Neural cell (in vitro differentiated cells): ENCODE data around the gene FLOT1. TPM values are rescaled to one million over a fixed set of nuclear protein-coding genes. Genes with fewer than 3 reads are reported as not detected.
"Not testable (repeated sequence)": the region's sequence is repeated elsewhere in the genome, so short reads cannot be mapped to it uniquely, and the experiment has no call there.

Source experiments
- H2AFZ ChIP-seq: fragments of 200-600, 300-800 bp; sonication (generic), shearing (Covaris generic); 2 replicates; pipeline ENCODE4 v1.6.0; 2014; ENCODE audit warnings: low read depth, mild to moderate bottlenecking, antibody characterized with exemption, low read length, moderate library complexity
- H3F3A ChIP-seq: fragments of 200-600 bp; shearing (Covaris generic); 2 replicates; pipeline ENCODE4 v1.6.1; 2016; ENCODE audit warnings: mild to moderate bottlenecking, moderate library complexity, mixed read lengths, antibody characterized with exemption, low read length; ENCODE audit not compliant: insufficient read depth, poor library complexity, severe bottlenecking
- H3K27ac ChIP-seq: fragments of 200-600, 300-800 bp; sonication (generic), shearing (Covaris generic); 2 replicates; pipeline ENCODE4 v1.5.1; 2014; ENCODE audit warnings: mild to moderate bottlenecking, low read length, moderate library complexity
- H3K27me3 ChIP-seq: fragments of 300-800, 200-600 bp; sonication (generic), shearing (Covaris generic); 2 replicates; pipeline ENCODE4 v1.6.0; 2014; ENCODE audit warnings: mild to moderate bottlenecking, low read depth, low read length, moderate library complexity; ENCODE audit not compliant: insufficient read depth
- H3K36me3 ChIP-seq: fragments of 300-800, 200-600 bp; sonication (generic), shearing (Covaris generic); 2 replicates; pipeline ENCODE4 v1.5.1; 2014; ENCODE audit warnings: mild to moderate bottlenecking, antibody characterized with exemption, low read length, moderate library complexity; ENCODE audit not compliant: insufficient read depth
- H3K4me2 ChIP-seq: fragments of 300-800, 200-600 bp; sonication (generic), shearing (Covaris generic); 2 replicates; pipeline ENCODE4 v1.6.0; 2014; ENCODE audit warnings: mild to moderate bottlenecking, low read length
- H3K4me3 ChIP-seq: fragments of 300-800, 200-600 bp; sonication (generic), shearing (Covaris generic); 2 replicates; pipeline ENCODE4 v1.5.1; 2014; ENCODE audit warnings: mild to moderate bottlenecking, low read length, moderate library complexity
- H3K79me2 ChIP-seq: fragments of 200-600 bp; shearing (Covaris generic); replicated peaks from 2 replicates; pipeline ENCODE4 v1.6.0; 2014; ENCODE audit warnings: mild to moderate bottlenecking, low read length, moderate library complexity; ENCODE audit not compliant: insufficient read depth
- H3K9ac ChIP-seq: fragments of 300-800, 200-600 bp; sonication (generic), shearing (Covaris generic); 2 replicates; pipeline ENCODE4 v1.6.1; 2016; ENCODE audit warnings: mild to moderate bottlenecking, low read length, mixed read lengths
- H3K9me2 ChIP-seq: fragments of 200-600 bp; shearing (Covaris generic); 2 replicates; pipeline ENCODE4 v1.6.1; 2016; ENCODE audit warnings: mild to moderate bottlenecking, low read length, mixed read lengths; ENCODE audit not compliant: insufficient read depth
- H3K9me3 ChIP-seq: fragments of 200-600, 300-800 bp; sonication (generic), shearing (Covaris generic); 2 replicates; pipeline ENCODE4 v1.6.1; 2016; ENCODE audit warnings: mild to moderate bottlenecking, mixed run types, low read length, moderate library complexity, mixed read lengths
- H4K20me1 ChIP-seq: fragments of 200-600 bp; shearing (Covaris generic); 2 replicates; pipeline ENCODE4 v1.6.1; 2016; ENCODE audit warnings: mild to moderate bottlenecking, mixed run types; ENCODE audit not compliant: insufficient read depth
- EP300 ChIP-seq: fragments of 450-650 bp; conservative IDR thresholded peaks from 2 replicates; pipeline ENCODE4 v1.6.1; 2014; ENCODE audit warnings: antibody characterized with exemption, mild to moderate bottlenecking, moderate library complexity; ENCODE audit not compliant: poor library complexity, severe bottlenecking
- EZH2 ChIP-seq: fragments of 200-600, 300-800 bp; shearing (Covaris generic), sonication (generic); IDR thresholded peaks from 2 replicates; pipeline ENCODE4 v1.6.1; 2014; ENCODE audit warnings: antibody characterized with exemption, low read length, borderline replicate concordance, mild to moderate bottlenecking; ENCODE audit not compliant: insufficient read depth, poor library complexity, severe bottlenecking
- MXI1 ChIP-seq: fragments of 450-650 bp; conservative IDR thresholded peaks from 2 replicates; pipeline ENCODE4 v1.6.1; 2014; ENCODE audit warnings: antibody characterized with exemption, mild to moderate bottlenecking; ENCODE audit not compliant: poor library complexity, severe bottlenecking
- POLR2AphosphoS5 ChIP-seq: IDR thresholded peaks from 2 replicates; pipeline ENCODE4 v1.6.1; 2012
- RAD21 ChIP-seq: fragments of 450-650 bp; conservative IDR thresholded peaks from 2 replicates; pipeline ENCODE4 v1.6.1; 2014; ENCODE audit warnings: antibody characterized with exemption, mild to moderate bottlenecking, moderate library complexity
- SMC3 ChIP-seq: fragments of 450-650 bp; conservative IDR thresholded peaks from 2 replicates; pipeline ENCODE4 v1.6.1; 2014; ENCODE audit warnings: antibody characterized with exemption, mild to moderate bottlenecking, moderate library complexity; ENCODE audit not compliant: poor library complexity
- TAF1 ChIP-seq: IDR thresholded peaks from 2 replicates; pipeline ENCODE4 v1.6.1; 2012; ENCODE audit warnings: low read depth
- polyA plus RNA-seq: library from polyadenylated mRNA; depleted of rRNA; stranded (reverse); fragments of >200 nt; gene quantifications from 2 replicates; pipeline ENCODE4 v1.2.3, GENCODE V29; 2014
- TF ChIP-seq, protein P1 (sequence below): IDR thresholded peaks from 2 replicates; pipeline ENCODE4 v1.6.1; 2012; ENCODE audit warnings: borderline replicate concordance
- TF ChIP-seq, protein P2 (sequence below): fragments of 450-650 bp; IDR thresholded peaks from 2 replicates; pipeline ENCODE4 v1.5.1; 2014; ENCODE audit warnings: antibody characterized with exemption, mild to moderate bottlenecking, moderate library complexity; ENCODE audit not compliant: poor library complexity, severe bottlenecking

The FLOT1 gene
- polyA plus RNA-seq, 1 donor from 2014 or later = 72.7 TPM

DNA sequence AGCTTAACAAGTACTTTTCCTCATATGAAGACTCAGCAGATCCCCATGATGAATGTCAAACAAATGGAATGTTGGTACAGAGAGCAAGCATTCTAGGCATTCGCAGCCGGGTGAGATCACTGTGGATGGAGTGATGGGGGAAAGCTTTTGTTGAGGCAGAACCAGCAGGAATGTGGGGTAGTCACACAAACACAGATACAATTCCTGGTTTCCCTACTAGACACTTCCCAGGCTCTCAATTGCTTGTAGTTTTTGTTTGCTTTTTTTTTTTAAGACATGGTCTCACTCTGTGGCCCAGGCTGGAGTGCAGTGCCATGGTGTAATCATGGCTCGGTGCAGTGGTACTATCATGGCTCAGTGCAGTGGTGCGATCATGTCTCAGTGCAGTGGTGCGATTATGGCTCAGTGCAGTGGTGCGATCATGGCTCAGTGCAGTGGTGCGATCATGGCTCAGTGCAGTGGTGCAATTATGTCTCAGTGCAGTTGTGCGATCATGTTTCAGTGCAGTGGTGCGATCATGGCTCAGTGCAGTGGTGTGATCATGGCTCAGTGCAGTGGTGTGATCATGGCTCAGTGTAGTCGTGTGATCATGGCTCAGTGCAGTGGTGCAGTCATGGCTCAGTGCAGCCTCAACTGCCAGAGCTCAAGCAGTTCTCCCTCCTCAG, 17.2 kb upstream of the FLOT1 start:
- no peaks in the 10 kb centered on the region for H4K20me1 ChIP-seq
- TF ChIP-seq, protein P1, sequence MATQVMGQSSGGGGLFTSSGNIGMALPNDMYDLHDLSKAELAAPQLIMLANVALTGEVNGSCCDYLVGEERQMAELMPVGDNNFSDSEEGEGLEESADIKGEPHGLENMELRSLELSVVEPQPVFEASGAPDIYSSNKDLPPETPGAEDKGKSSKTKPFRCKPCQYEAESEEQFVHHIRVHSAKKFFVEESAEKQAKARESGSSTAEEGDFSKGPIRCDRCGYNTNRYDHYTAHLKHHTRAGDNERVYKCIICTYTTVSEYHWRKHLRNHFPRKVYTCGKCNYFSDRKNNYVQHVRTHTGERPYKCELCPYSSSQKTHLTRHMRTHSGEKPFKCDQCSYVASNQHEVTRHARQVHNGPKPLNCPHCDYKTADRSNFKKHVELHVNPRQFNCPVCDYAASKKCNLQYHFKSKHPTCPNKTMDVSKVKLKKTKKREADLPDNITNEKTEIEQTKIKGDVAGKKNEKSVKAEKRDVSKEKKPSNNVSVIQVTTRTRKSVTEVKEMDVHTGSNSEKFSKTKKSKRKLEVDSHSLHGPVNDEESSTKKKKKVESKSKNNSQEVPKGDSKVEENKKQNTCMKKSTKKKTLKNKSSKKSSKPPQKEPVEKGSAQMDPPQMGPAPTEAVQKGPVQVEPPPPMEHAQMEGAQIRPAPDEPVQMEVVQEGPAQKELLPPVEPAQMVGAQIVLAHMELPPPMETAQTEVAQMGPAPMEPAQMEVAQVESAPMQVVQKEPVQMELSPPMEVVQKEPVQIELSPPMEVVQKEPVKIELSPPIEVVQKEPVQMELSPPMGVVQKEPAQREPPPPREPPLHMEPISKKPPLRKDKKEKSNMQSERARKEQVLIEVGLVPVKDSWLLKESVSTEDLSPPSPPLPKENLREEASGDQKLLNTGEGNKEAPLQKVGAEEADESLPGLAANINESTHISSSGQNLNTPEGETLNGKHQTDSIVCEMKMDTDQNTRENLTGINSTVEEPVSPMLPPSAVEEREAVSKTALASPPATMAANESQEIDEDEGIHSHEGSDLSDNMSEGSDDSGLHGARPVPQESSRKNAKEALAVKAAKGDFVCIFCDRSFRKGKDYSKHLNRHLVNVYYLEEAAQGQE = no peak
- TF ChIP-seq EP300 (no peak), MXI1 (no peak), SMC3 (no peak), RAD21 (no peak), TAF1 (no peak), POLR2AphosphoS5 (no peak), EZH2 (no peak)
- TF ChIP-seq, protein P2, sequence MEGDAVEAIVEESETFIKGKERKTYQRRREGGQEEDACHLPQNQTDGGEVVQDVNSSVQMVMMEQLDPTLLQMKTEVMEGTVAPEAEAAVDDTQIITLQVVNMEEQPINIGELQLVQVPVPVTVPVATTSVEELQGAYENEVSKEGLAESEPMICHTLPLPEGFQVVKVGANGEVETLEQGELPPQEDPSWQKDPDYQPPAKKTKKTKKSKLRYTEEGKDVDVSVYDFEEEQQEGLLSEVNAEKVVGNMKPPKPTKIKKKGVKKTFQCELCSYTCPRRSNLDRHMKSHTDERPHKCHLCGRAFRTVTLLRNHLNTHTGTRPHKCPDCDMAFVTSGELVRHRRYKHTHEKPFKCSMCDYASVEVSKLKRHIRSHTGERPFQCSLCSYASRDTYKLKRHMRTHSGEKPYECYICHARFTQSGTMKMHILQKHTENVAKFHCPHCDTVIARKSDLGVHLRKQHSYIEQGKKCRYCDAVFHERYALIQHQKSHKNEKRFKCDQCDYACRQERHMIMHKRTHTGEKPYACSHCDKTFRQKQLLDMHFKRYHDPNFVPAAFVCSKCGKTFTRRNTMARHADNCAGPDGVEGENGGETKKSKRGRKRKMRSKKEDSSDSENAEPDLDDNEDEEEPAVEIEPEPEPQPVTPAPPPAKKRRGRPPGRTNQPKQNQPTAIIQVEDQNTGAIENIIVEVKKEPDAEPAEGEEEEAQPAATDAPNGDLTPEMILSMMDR = no peak
- H3K4me3 ChIP-seq = no peak overlapping the region
- no peak overlapping the region for H3K27ac ChIP-seq
- no peaks in the 10 kb centered on the region for H3K79me2 ChIP-seq
- no peaks in the 10 kb centered on the region for H3K9me3 ChIP-seq
- no peaks in the 10 kb centered on the region for H3K36me3 ChIP-seq
- no peaks in the 10 kb centered on the region for H3F3A ChIP-seq
- H3K4me2 ChIP-seq = no peak overlapping the region
- H3K9me2 ChIP-seq = no peaks in the 10 kb centered on the region
- H3K9ac ChIP-seq = no peak overlapping the region
- H3K27me3 ChIP-seq = no peaks in the 10 kb centered on the region
- no peak overlapping the region for H2AFZ ChIP-seq

DNA sequence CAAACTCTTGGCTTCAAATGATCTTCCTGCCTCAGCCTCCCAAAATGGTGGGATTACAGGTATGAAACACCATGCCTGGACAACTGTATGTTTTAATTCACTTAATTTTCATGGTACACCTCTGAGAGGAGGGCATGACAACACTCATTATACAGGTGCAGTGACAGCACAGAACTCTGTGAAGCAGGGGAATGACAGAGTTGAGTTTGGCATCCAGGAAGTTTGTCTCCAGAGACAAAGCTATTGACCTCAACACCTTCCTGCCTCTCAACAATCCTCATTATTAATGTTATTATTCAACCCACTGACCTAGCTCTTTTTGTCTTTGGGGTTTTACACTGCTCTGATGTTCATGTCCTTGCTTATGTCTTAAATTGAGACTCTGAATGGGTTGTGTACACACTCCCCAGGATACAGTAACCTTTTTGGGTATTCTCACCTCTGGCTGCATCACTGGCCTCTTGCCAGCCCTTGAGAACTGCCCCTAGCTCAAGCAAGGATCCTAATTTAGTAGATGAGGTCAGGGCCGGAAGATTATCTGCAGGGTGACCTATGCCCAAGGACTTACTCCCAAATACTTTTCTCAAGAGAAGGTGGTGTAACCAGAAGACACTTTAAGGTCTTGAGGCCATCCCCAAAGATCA, 14.9 kb upstream of the FLOT1 start:
- H3K27ac ChIP-seq = no peak overlapping the region
- H3K79me2 ChIP-seq = no peaks in the 10 kb centered on the region
- TF ChIP-seq, protein P1 = no peak
- no peak for TF ChIP-seq POLR2AphosphoS5
- TF ChIP-seq SMC3 = no peak
- H3K36me3 ChIP-seq = no peaks in the 10 kb centered on the region
- H3K4me3 ChIP-seq = no peak overlapping the region
- H4K20me1 ChIP-seq = no peaks in the 10 kb centered on the region
- no peak overlapping the region for H3K4me2 ChIP-seq
- no peak overlapping the region for H3K9ac ChIP-seq
- H3K9me3 ChIP-seq = no peaks in the 10 kb centered on the region
- no peak overlapping the region for H2AFZ ChIP-seq
- H3K27me3 ChIP-seq = no peaks in the 10 kb centered on the region
- no peaks in the 10 kb centered on the region for H3F3A ChIP-seq
- no peaks in the 10 kb centered on the region for H3K9me2 ChIP-seq

DNA sequence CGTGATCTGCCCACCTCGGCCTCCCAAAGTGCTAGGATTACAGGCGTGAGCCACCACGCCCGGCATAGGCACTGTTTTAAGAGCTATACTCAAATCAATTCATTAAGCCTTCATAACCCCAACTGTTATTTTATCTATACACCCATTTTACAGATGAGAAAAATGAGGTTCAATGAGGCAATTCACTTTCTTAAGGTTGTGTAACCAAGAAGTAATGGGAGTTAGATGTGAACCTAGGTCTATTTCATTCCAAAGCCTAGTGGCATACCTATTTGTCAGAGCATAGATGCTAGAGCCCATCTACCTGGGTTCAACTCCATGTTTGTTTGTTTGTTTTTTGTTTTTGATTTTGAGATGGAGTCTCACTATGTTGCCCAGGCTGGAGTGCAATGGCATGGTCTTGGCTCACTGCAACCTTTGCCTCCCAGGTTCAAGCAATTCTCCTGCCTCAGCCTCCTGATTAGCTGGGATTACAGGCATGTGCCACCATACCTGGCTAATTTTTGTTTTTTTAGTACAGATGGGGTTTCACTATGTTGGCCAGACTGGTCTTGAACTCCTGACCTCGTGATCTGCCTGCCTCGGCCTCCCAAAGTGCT, 14.0 kb upstream of the FLOT1 start:
- not testable (repeated sequence) for H3K27ac ChIP-seq, H3K9me3 ChIP-seq, H3K9ac ChIP-seq, H3K27me3 ChIP-seq, H3K4me2 ChIP-seq, H3K9me2 ChIP-seq, H3K4me3 ChIP-seq, H3F3A ChIP-seq, H3K36me3 ChIP-seq, H3K79me2 ChIP-seq, H4K20me1 ChIP-seq, H2AFZ ChIP-seq
